GM21737 (cell line): ENCODE measurements around the gene TRIM36.

Source experiments
- ATAC-seq: cut with Tn5 transposase; IDR thresholded peaks from one replicate; pipeline ENCODE4 v1.9.1; 2021; ENCODE audit warnings: mild to moderate bottlenecking, moderate library complexity; ENCODE audit not compliant: unreplicated experiment

The TRIM36 gene

GRCh38 chr5:115168829-115169486 lies 750 bp downstream of the TRIM36 start:
- ATAC-seq = peak; percentile 7

DNA sequence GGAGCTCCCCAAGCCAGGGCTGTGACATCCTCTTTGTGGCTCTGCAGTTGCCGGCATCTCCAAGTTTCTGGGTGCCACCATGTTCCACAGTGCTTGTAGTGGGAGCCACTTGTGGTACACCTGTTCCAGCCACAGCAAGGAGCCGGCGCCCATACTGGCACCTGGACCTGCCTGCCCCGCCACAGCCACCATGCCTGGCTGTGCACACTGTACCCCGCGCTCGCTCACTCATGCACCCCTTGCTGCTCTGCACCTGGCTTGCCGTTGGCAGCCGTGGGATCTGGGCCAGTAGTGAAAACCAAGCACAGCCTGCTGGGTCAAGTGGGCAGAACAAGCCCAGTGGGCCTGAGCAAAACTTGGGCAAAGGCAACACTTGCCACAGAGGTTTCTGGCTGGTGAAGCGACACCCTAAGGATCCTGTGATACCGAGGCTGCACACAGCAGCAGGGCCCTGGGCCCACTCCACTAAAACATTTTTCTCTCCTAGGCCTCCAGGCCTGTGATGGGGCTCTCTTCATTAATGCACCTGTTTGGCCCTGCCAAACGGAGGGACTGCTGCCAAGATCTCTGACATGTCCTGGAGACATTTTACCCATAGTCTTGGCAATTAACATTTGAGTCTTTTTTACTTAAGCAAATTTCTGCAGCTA lies 2.8 kb downstream of the TRIM36 start:
- ATAC-seq = no peak

DNA sequence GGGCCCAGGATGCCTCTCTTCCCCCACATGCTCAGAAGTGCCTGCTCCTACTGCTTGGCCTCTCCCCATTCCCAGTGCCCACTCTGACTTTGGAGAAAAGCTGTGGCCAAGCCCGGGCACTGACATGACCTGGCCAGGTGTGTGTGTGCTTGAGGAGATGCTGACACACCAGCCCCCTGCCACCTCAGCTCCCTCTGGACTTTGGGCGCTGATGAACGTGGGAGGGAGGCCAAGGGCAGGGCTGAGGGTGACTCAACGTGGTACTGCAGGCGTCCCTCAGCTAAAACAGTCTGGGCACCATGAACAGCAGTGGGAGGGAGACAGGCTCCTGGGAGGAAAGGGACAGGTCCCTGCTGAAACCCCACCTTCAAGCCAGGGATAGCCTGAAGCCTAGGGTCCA lies 3.9 kb downstream of the TRIM36 start:
- no peak for ATAC-seq

DNA sequence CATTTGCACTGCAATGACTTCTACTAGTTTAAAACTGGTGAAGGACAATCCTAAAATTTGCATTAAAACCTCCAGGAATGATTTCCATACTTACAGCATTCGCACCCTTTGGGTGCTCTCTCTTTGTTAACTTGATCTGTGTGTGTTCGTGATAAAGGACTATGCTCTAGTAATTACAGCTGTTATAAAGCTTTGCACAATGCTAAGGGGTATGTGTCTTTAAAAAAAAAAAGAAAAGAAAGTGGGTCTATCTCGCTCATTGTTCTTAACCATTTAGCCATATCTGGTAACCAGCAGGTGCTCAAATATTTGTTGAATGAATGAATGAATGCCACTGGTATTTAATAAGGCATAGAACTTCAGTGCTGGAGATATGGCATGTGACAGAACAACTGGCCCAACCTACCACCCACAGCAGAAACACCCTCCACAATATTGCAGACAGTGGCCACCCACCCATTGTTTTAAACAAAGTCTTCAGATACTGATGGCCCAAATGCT lies 8.7 kb downstream of the TRIM36 start:
- no peak for ATAC-seq

DNA sequence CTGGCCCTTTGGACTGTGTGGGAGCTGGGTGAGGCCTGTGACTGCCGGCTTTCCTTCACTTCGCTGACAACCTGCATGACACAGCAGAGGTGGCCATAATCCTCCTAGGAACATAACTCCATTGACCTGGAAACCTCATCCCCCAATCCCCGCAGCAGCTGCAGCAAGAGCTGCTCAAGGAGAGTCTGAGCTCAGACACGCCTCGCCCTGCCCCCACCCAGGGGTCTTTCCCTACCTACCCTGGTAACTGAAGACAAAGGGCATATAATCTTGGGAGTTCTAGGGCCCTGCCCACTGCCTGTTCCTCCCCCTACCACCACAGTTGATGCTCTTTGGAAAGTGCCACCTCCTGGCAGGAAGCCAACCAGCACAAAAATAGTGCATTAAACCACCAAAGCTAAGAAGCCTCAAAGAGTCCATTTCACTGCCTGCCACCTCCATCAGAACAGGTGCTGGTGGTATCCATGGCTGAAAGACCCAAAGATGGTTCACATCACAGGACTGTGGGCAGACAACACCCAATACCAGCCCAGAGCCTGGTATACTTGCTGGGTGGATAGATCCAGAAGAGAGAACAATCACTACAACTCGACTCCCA lies 18.4 kb downstream of the TRIM36 start:
- ATAC-seq = no peak

DNA sequence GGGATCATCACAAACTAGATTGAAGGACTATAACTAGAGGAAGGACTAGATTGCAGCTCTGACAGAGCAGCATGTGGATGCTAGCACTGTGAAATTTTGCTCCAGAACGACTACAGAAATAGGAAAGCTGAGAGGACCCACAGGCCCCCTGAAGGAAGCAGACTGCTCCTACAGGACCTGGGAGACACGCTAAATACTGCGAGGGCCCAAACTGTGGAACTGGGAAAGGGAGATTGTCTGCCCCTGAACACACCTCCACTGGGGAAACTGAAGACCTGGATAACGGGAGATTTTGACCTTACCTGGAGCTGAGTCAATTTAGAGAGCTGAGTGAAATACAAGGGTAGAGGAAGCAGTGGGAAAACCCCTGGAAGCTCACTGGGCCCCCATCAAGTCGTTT lies 19.2 kb downstream of the TRIM36 start:
- ATAC-seq = no peak

GRCh38 chr5:115147052-115147451 lies 22.7 kb downstream of the TRIM36 start:
- ATAC-seq = no peak

DNA sequence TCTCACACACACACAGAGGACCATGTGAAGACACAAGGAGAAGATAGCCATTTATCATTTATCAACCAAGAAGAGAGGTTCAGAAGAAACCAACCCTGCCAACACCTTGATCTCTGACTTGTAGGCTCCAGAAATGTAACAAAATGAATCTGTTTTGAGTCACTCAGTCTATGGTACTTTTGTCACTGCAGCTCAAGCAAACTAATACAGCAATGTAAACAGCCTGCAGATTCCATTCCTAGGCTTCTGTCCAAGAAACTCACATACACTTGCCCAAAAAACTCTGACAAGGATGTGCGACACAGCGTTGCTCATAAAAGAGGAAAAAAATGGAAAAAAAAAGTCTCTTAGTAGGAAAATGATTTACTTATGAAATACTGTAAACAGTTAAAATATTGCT lies 33.4 kb downstream of the TRIM36 start:
- no peak for ATAC-seq

DNA sequence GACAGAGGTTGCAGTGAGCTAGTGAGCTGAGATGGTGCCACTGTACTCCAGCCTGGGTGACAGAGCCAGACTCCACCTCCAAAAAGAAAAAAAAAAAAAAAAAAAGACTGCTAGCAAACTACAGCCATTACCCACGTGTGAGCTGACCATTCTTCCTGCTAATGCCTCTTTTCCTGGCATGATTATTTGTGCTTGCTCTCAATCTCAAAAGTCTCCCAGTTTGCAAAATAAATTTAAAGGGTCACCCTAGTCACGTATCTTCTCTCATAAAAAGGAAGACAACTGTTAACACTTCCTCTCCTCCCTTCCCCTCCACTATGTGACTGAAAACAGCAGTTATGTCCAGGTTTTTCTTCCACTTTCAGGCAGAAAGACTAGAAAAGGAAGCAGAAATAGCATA lies 37.2 kb downstream of the TRIM36 start:
- ATAC-seq = no peak

- no peak for ATAC-seq
Observed at GRCh38 chr5:115126303-115126702, 43.4 kb downstream of the TRIM36 start.

DNA sequence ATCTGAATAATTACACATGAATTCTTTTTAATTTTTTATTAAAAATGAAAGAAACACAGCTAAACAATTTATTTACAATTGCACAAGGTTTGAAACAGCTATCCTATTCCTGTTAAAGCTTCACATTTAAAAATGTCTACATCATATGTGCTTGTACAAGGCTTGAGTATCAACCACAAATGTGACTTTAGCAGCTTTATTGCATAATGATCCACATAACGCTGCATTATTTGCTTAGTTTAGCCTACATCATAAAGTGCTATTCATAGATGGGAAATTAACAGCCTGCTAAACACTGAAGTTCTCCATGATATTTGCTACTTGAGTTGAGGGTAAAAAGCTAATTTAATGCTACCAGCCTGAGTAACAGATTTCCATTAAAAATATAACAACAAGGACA lies 45.0 kb downstream of the TRIM36 start:
- ATAC-seq = no peak

- no peak for ATAC-seq
Observed at GRCh38 chr5:115116001-115116400, 53.7 kb downstream of the TRIM36 start.

DNA sequence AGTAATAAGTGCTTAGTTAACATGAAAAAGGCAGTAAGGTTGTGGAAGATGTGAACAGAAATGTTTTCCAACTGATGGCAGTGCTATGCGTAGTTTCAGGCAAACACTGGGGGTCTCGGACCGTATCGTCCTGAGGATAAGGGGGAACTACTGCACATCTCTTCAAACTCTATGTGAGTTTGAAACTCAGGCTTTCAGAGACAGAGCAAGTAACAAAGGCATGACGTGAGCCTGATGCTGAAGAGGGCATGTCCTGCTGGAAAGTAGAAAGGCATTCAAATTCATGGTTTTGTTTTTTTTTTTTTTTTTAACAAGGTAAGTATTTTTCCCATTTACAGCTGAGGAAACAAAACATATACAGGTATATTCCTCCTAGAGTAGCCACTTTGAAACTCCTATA lies 59.9 kb downstream of the TRIM36 start:
- ATAC-seq = no peak

DNA sequence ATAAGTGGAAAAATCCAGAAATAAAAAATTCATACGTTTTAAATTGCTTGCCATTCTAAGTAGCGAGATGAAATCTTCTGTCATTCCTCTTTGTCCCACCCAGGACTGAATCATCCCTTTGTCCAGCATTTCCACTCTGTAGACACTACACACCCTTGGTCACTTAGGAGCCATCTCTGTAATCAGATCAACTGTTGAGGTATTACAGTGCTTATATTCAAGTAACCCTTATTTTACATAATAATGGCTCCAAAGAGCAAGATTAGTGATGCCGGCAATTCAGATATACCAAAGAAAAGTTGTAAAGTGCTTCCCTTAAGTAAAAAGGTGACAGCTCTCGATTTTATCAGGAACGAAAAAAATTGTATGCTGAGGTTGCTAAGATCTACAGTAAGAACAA lies 60.4 kb downstream of the TRIM36 start:
- ATAC-seq = no peak

GRCh38 chr5:115100319-115100955 lies 69.3 kb downstream of the TRIM36 start:
- no peak for ATAC-seq

- ATAC-seq = no peak
Observed at GRCh38 chr5:115098041-115098702, 71.5 kb downstream of the TRIM36 start.

DNA sequence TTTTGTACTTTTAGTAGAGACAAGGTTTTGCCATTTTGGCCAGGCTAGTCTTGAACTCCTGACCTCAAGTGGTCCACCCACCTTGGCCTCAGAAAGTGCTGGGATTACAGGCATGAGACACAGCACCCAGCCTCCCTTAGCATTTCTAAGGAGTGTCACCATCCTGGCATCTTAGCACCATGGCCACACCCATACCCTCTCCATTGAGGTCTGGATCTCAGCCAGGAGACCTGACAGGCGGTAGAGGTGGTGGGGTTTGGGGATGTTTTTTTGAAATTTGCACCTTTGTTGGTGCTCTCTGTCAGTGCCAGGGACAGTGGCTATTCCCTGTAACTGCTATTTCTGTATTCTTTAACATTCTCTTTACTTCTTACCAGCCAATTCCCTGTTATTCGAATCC lies 72.5 kb downstream of the TRIM36 start:
- no peak for ATAC-seq

DNA sequence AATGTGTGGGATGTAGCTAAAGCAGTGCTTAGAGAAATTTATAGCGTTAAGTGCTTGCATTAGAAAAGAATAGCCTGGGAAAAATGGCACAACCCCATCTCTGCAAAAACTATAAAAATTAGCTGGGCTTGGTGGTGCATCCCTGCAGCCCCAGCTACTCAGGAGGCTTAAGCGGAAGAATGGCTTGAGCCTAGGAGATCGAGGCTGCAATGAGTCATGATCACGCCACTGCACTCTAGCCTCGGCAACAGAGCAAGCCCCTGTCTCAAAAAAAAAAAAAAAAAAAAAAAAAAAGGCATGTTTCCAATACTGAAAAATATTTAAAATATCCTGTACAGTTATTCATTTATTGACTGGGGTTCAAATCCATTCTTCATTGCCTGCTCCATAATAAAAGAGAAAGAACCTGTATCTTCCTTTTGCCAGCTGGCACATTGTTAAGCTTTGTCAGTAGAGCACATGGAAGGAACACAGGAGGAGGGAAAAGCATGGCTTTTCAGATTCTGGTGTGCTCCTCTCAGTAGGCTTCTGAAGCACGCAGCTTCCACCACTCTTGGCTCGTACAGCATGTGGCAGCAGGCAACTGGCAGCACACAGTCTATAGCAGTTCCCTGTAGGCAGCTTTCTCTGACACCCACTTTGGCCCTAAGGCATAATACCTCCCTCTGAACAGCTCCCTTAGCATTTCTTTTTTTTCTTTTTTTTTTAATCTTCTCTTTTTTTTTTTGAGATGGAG lies 73.5 kb downstream of the TRIM36 start:
- no peak for ATAC-seq

DNA sequence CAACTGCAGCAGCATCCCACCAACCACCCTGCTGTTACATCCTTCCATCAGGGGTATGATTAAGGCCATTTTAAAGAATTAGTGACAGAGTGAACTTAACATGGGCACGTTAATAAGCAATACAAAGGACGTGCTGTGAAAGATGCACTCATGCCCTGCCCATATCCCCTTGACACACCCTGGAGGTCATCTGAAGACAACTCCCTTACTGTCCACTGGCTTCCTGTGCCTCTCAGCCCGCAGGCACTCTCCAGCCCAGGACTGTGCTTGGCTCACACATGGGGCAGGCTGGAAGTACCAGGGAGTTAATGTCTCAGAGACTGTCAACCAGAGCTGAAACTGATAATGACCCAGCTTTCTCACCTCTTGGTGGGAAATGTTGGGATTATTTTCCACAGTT lies 81.8 kb downstream of the TRIM36 start:
- no peak for ATAC-seq

GRCh38 chr5:115086473-115086872 lies 83.2 kb downstream of the TRIM36 start:
- ATAC-seq = no peak
